SIG-M5 treated with dmso at 0.1 percent for 504 hours (cell line): ENCODE measurements around the gene MYO10.
"Not testable (repeated sequence)": the region's sequence is repeated elsewhere in the genome, so short reads cannot be mapped to it uniquely, and the experiment has no call there.

Experiments
- DNase-seq: peaks from one replicate; lab custom pipeline; 2025; ENCODE audit not compliant: unreplicated experiment; lab: John Stamatoyannopoulos, UW

MYO10 gene

DNA sequence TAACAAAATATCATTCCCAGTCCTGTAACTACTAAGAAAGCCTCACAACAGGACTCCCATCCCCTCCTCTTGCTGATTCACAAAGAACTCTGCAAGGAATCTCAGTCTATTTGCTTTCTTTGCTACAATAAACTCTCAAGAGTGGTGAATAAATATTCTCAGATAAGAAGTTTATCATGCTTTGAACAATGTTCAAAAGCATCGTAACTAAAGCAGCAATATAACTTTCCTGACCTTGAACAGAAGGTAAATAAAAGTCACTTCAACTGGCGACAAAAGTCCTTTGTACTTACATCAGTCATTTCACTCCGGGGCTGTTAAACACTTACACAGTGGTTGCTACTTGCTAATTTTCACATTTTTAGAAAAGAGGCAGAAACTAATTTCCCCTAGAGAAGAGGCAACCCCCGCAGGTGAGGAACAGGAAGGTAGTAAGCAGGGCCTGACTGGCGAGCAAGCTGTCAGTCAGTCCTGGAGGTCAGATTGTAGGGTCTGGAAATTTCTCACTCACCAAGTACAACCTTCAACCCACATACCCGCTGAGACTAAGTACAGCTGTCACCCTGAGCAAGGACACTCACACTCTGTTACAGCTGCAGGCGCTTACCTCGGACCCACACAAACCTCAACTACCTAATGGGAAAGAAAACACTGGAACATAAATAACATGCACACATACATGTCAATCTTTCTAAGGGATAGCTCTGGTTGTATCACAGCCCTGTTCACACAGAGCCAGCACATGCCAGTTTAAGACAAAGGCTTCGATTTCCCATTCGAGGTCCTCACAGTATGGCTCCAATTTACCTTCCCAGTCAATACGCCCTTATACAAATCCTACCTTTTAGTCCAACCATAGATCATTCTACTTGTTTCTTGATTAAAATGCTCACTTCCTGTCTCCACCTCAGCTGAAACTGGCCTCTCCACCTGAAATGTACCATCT lies 214.7 kb downstream of the MYO10 start:
- no peak for DNase-seq

DNA sequence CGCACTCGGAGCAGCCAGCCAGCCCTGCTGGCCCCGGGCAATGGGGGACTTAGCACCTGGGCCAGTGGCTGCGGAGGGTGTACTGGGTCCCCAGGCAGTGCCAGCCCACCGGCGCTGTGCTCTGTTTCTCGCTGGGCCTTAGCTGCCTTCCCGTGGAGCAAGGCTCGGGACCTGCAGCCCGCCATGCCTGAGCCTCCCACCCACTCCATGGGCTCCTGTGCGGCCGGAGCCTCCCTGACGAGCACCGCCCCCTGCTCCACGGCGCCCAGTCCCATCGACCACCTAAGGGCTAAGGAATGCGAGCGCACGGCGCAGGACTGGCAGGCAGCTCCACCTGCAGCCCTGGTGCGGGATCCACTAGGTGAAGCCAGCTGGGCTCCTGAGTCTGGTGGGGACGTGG lies 218.1 kb downstream of the MYO10 start:
- not testable (repeated sequence) for DNase-seq

DNA sequence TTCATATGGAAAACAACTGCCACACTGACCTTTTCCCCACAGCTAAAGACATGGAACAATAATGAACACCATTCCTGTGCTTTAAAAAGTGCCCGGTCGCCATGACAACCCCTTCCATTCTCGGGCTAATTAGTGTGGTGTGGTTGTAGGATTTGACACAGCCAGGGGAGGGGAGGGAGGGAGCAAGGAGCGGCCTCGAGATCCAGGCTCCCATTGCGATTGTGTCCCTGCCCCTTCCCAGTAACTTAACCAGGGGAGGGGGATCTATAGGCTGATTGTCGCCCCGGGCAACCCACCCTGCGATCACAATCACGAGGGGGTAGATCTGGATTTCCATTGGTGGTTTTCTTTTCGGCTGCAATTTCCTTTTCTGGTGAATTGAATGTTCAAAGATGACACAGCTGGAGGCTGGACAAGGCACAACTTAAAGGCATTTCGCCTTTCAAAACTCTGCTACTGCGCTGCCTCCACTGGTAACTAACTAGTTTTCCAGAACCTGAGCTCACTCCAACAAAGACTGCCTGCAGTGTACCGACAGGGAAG lies 222.6 kb downstream of the MYO10 start:
- no peak for DNase-seq

DNA sequence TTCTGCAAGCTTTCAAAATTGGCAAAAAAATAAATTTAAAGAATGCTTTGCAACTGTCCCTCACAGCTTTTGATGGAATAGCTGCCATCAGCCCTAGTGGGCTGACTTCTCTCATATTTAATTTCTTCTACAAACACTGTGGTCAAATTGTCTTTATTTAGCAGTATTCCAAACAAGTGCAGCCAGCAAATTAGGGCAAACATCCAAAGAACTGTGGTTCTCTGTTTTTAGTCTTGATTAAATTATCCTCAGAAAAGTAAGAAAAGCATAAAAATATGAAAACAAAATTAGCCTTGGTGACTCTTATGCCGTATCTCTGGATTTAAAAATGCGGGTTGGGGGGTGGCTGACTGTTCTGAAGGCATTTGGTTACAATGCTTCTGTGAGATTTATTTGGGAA lies 223.5 kb downstream of the MYO10 start:
- DNase-seq = no peak

DNA sequence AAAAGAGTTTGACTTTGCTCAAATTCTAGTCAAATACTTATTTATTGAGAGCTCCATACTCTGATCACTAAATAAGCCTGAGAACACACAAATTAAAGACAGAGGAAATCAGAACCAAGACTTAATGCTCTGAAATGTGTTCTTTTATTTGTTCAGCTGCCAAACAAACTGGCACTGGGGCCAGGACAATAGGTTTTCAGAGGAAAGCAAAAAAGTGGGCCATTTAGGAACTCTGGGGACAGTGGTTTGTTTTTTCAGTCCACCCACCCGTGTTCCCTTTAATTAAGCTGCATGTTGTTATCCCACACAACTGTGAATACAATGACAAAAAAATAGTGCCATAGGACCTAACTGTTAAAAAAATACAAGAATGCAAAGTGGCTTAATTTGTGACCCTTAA lies 223.9 kb downstream of the MYO10 start:
- DNase-seq = no peak

DNA sequence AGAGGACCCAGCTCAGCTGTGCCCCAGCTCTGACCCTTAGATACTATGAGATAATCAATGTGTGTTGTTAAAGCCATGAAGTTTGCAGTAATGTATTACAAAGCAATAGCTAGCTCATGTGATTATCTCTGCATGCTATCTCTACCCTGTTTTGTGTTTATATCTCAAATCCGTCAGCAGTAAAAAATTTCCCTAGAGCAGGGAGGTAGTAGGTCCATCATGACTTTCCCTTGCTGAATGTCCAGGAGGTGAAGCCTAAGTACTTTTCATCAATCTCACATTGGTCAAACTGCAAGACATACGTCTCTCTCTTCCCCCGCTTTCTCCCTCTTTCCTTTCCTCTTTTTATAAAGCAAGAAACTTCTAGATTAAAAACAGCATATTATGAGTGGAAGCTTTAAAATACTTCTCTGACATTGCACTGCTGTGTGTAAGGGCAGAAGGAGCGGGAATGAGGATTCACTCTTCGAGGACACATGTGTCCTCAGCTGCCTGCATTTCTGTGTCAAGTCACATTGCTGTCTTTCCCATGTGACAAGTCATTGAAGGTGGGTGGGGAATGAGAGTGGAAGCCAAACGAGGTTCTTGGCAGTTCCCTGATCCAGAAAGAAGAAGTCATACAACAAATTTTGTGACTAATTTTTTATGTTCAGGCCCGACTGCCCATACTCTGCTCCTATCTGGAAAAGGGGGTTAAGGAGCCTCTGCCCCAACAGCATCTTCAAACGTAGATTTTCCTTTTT lies 226.2 kb downstream of the MYO10 start:
- DNase-seq = no peak

DNA sequence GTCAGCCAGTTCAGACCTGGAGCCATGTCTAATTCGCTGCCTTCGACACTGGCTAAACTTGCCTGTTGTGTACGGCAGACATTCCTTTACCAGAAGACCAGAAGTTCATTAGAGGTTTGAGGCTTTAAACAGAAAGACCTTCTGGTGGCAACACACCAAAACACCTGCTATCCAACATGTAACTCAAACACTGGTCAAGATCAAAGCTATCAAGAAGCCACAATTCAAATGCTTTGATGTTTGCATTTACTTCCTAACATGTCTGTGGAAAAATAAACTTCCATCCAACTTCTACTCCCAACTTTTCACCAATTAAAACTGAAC lies 228.3 kb downstream of the MYO10 start:
- DNase-seq = no peak

DNA sequence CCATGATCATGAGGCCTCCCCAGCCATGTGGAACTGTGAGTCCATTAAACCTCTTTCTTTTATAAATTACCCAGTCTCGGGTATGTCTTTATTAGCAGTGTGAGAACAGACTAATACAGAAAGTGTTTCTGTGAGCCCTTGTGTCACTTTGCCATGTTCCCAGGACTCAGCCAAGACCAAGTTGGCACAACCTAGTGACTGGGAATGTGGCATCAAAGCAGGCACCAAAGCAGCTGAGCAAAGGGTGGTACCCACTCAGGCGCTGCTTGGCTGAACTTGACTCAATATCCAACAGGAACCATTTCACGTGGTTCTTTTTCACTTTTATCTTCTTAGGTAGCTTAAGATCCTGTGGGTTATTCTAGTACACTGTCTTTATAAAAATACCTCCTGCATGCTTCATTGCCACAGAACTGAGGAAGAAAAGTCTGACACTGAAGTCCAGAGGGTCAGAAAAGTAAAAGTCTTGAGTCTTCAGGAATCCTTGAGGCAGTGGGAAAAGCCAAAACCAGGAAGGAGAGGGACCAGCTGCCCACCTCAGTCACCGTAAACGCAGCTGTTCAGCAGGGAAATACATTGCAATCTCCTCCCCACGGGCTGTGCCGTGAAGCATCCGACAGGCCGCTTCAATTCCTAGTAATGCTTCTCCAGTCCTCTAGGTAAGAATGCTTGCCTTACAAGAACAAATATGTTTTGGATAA lies 228.8 kb downstream of the MYO10 start:
- no peak for DNase-seq

DNA sequence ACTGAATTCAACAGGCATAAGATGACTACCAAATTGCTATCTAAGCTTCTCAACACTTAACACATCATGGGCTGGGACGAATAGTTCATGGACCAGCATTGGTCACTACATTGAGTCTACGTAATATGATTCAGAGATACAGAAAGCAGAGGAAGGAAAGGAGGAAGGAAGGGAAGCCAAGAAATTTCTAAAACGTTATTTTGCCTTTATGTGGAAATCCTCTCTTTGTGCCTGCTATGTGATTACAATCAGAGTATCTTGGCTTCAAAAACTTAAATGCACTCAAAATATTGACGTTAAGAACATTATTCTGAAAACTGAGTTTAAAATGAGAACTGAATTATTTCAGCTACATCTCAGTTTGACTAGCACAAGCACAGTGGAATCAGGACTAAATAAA lies 231.1 kb downstream of the MYO10 start:
- DNase-seq = no peak

DNA sequence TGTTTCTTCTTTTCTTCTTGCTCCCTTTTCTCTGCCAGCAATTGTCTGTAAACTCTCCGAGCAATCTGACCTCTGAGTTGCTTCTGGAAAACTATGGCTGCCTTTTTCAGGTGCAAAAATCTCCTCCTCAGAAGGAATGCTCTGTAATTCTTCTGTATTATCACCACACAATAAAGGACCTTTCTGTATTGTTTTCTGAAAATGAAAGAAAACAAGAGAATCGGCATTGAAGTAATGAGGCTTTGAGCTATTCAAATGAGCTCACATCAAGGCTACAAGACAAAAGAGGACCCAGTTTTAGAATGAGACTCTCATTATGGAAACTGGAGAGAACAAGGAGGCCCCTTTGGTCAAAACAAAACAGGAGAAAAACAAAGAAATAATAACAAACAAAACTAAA lies 233.1 kb downstream of the MYO10 start:
- DNase-seq = no peak

DNA sequence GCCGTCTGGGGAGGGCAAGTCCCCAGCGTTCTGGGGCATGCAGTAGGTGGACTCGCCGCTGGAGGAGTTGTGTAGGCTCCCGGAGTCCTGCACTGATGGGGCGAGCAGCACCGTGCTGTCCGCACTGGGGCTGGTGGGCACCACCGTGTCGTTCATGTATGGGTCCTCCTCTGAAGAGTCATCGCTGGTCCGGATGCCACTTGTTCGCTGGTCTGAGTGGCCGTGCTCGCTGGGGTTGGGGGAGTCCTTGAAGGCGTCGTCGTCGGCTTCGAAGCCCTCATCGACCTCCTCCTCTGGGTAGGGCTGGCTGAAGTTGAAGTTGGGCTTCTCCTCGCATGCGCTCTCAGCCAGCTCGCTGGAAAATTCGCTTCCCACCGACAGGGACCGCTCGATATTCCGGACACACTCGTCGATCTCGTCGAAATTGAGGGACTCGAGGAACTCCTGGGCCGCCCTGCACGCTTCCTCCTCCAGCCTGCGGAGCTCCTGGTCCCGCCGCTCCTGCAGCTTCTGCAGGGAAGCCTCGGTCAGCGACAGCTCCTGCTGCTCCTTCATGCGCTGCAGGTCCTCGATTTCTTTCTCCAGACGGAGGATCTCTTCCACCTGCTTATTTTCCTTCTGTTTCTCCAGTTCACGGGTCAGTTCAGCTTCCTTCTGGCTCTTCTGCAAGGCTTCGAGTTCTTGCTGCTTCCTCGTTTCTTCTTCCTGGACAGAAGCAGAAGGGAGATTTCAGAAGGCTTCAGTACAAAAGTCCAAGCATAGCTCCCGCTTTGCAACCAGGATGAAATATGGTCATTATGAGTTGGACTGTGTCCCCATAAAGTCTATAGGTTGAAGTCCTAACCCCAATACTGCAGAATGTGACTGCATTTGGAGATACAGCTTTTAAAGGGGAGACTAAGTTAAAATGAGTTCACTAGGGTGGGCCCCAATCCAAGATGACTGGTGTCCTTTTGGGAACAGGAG lies 234.7 kb downstream of the MYO10 start:
- DNase-seq = no peak

DNA sequence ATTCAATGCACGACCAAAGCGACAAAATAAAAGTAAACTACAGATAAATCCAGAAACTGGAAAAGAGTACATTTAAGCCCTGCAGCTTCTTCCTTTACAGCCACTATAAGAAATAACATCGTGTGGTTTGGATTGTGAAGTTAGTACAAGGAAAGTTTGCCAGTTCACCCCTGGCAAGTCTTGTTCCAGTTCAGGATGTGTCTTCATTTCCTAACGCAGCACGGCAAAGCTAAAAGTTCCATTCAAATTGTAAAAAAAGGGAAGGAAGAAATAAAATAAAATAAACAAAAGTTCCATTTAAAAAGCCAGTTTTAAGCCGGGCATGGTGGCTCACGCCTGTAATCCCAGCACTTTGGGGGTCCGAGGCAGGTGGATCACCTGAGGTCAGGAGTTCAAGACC lies 236.0 kb downstream of the MYO10 start:
- no peak for DNase-seq

DNA sequence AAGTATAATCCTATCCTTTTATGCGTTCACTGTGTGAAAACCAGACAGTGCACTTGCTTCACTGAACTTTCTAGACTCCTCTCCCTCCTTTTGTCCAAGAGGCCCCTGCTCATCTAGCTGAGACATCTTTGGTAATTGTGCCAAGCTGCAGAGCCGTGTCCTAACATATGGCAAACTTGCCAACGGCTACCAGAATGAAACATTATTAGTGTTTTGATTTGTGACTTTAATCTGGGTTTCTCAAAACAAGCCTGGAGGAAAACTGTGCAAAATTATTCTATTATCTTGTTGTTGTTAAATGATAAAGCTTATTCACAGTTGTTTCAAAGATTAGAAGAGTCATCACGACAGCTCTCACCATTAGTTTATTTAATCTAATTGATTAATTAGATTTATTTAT lies 240.3 kb downstream of the MYO10 start:
- DNase-seq = no peak

DNA sequence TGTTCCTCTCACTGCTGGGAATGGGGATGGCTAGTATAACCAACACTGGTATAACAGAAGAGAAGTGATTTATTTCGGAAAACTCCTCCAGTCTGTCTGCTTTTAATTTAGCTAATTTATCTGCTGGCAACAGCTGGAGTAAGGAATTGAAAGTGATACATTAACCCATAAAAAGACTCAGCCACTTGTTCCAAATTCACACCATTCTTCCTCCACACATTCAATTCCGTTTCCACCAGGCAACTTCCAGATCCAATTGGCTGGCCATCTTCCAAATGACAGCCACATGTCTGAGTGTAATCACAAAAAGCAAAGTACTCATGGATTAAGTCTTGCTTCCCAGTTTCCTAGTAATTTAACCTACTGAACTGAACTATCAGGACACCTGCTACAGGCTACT lies 242.2 kb downstream of the MYO10 start:
- DNase-seq = no peak

DNA sequence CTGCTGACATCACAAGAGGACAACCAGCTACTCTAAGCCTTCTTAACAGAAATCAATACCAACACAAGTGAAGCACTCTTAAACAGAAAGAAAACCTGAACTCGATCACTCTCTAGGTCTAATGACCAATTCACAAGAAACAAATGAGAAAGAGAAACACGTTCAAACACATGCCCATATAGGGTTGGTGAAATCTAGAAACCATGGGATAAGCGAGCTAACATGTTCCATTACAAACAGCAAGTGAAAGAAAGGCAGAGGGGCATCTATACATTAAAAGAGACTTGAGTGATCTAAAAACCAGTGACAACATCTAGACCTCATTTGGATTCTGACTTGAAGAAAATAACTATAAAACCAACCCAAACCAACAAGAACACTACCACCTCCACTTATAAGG lies 244.4 kb downstream of the MYO10 start:
- no peak for DNase-seq

DNA sequence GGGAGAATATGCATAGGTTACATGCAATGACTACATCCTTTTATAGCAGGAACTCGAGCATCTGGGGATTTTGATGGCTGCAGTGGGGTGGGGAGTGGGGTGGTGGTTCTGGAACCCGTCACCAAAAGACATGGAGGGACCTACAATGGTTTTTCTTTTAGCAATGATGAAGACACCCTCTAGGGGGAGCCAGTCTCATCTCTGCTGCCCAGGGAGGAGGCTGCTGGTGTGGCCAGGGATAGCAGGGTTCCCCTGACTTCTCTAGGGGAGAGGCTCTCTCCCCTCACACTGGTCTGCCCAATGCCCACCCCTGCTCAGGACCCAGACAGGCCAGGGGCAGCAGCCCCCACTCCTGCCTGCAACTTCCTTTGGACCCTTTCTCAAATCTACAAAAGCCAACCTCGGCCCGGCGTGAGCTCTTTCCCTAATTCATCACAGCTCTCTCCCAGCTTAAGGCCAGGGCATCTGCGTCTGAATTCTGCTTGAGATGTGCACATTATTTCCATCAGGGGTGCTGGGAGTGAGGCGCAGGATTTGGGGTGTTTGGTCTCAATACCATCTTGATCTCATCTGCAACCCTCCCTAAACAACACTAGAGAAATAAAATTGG lies 245.7 kb downstream of the MYO10 start:
- DNase-seq = peak; percentile 42

DNA sequence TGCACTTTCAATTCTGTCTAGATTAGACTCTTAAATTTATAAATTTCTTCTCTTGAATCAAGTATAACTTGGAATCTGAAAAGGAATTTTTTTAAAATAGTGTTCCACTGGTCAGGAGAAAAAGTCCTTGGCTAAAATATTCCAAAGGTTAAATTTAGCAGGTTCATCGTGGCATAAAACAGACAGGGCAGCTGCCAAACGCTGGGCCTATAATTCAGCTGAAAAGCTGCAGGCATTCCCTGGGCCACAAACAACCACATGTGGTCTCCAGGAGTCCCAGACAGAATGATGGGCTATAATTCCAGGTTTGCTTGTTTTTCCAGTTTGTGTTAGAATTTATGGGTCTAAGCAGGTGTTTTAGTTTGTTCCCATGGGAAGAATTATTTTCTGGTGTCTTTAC lies 248.2 kb downstream of the MYO10 start:
- no peak for DNase-seq

DNA sequence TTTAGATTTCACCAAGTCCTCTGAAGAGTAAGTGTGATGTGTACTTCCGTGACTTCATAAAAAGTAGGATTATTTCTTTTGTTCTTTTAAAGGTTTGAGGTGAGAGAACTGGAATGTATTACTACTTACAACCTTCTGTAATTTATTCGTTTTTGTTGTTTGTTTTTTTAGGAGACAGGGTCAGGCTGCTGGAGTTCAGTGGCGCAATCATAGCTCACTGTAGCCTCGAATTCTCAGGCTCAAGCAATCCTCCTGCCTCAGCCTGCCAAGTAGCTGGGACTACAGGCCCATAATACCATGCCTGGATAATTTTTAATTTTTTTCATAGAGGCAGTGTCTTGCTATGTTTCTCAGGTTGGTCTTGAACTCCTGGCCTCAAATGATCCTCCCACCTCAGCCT lies 251.0 kb downstream of the MYO10 start:
- no peak for DNase-seq

DNA sequence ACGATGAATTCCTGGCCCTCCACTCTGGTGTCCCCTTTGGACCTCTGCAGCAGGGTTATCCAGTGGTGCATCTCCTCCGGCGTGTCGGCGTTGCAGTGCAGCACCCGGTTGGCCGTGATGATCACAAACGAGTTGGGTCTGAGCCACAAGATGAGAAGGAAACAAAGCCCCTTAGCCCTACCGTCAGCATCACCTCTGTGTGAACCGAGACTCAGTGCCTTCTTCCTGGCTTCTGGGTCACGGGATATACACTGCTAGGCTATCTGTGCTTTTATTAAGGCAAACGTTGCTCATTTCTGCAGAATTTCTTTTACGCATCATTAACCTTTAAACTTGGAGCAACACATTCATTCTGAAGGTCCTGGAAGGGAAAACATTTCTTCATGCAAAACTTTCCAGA lies 254.2 kb downstream of the MYO10 start:
- no peak for DNase-seq

DNA sequence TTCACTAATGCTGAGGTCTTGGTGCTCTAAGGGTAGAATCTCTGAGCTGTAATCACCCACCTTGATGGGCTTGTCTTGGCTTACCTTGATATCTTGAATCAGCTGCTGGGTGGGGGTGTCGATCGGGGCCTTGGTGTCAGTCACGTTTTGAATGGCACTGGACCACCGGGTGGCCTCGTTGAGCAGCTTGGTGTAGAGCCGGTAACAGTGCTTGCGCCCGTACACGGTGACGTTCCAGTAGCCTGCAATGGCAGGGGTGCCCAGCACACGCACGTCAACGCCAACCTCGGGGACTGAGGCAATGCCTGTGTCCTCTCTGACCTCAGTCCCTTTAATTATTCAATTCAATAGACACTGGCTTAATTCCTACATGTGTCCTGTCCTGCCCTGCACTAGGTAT lies 256.2 kb downstream of the MYO10 start:
- no peak for DNase-seq
